Femur (tissue), 1 donor: ENCODE results near the gene SULT1A1.
"Not testable (repeated sequence)": the region's sequence is repeated elsewhere in the genome, so short reads cannot be mapped to it uniquely, and the experiment has no call there.

Experiments
- DNase-seq: peaks from one replicate; pipeline ENCODE4 v3.0.0-alpha.2; 2017

SULT1A1 gene

GRCh38 chr16:28589930-28590329 lies 19.9 kb downstream of the SULT1A1 start:
- no peak for DNase-seq

GRCh38 chr16:28589069-28589468 lies 20.8 kb downstream of the SULT1A1 start:
- no peak for DNase-seq

GRCh38 chr16:28587386-28587785 lies 22.5 kb downstream of the SULT1A1 start:
- no peak for DNase-seq

- no peak for DNase-seq
These were observed 23.4 kb downstream of the SULT1A1 start for GRCh38 chr16:28586466-28586865.

- DNase-seq, result no peak
These were observed 24.2 kb downstream of the SULT1A1 start for GRCh38 chr16:28585674-28586073.

- DNase-seq, result no peak
These were observed 29.0 kb downstream of the SULT1A1 start for GRCh38 chr16:28580726-28581315.

GRCh38 chr16:28575446-28576109 lies 34.3 kb downstream of the SULT1A1 start:
- no peak for DNase-seq

- no peak for DNase-seq
These were observed 34.9 kb downstream of the SULT1A1 start for GRCh38 chr16:28574925-28575324.

GRCh38 chr16:28573738-28574718 lies 35.8 kb downstream of the SULT1A1 start:
- no peak for DNase-seq

- peak; percentile 80 for DNase-seq
These were observed 36.9 kb downstream of the SULT1A1 start for GRCh38 chr16:28572696-28573510.

GRCh38 chr16:28569968-28570752 lies 39.7 kb downstream of the SULT1A1 start:
- DNase-seq, result no peak

- DNase-seq, result no peak
These were observed 40.8 kb downstream of the SULT1A1 start for GRCh38 chr16:28569021-28569420.

GRCh38 chr16:28567292-28567691 lies 42.6 kb downstream of the SULT1A1 start:
- DNase-seq, result no peak

GRCh38 chr16:28566233-28566925 lies 43.5 kb downstream of the SULT1A1 start:
- not testable (repeated sequence) for DNase-seq

- no peak for DNase-seq
These were observed 46.6 kb downstream of the SULT1A1 start for GRCh38 chr16:28563218-28563617.

GRCh38 chr16:28562199-28562598 lies 47.6 kb downstream of the SULT1A1 start:
- no peak for DNase-seq

- no peak for DNase-seq
These were observed 48.2 kb downstream of the SULT1A1 start for GRCh38 chr16:28561557-28562187.

GRCh38 chr16:28558456-28558855 lies 51.4 kb downstream of the SULT1A1 start:
- no peak for DNase-seq

GRCh38 chr16:28556914-28557320 lies 52.9 kb downstream of the SULT1A1 start:
- DNase-seq, result no peak

GRCh38 chr16:28555561-28555960 lies 54.3 kb downstream of the SULT1A1 start:
- no peak for DNase-seq
